HCT116 (cell line): Measurements from ENCODE around the gene ENOX1. TPM values are rescaled to one million over a fixed set of nuclear protein-coding genes. Genes with fewer than 3 reads are reported as not detected.

Experiments used
- ATAC-seq: fragments of 200-7000 bp; cut with Tn5 transposase; 2 replicates; pipeline ENCODE4 v1.9.1; 2020; ENCODE audit warnings: mild to moderate bottlenecking, moderate library complexity
- BruUV-seq: library from RNA; stranded (reverse); fragments of 400-500 nt; replicated peaks from 2 replicates; lab custom pipeline; 2021; lab: Mats Ljungman, UMichigan
- CTCF ChIA-PET: fragments of 300-600 bp; sonication (Branson Sonifier 250); formaldehyde crosslinking; loops from one replicate; lab custom pipeline; 2021; ENCODE audit warnings: antibody characterized with exemption; lab: Charles Lee
- POLR2A ChIA-PET: fragments of 300-600, 350-600 bp; sonication (Branson Sonifier 250); formaldehyde crosslinking; loops from one replicate; lab custom pipeline; 2021; ENCODE audit warnings: antibody characterized with exemption; lab: Charles Lee
- RAD21 ChIA-PET, 2 experiments: fragments of 300-600 bp; sonication (Branson Sonifier 250); formaldehyde crosslinking; loops; one replicate each; lab custom pipeline; 2023; ENCODE audit warnings: low total read pairs in 2 of 2; ENCODE audit not compliant: uncharacterized antibody in 2 of 2, unreplicated experiment in 2 of 2, low non-redundant PET in 1 of 2; lab: Charles Lee
- DNase-seq: peaks from one replicate; pipeline ENCODE4 v3.0.0-alpha.2; 2010; ENCODE audit warnings: low read depth, low spot score
- H2AFZ ChIP-seq: fragments of 200-600 bp; shearing (Covaris generic), sonication (generic); 2 replicates; pipeline ENCODE4 v1.6.1; 2017; ENCODE audit warnings: low read depth, mixed run types, mixed read lengths, antibody characterized with exemption, low read length; ENCODE audit not compliant: poor library complexity, severe bottlenecking
- H3K27ac ChIP-seq: 2 replicates; pipeline ENCODE4 v1.5.1; 2012; ENCODE audit warnings: low read depth, low read length
- H3K27me3 ChIP-seq: fragments of 200-600 bp; sonication (generic); 2 replicates; pipeline ENCODE4 v1.6.1; 2016; ENCODE audit warnings: mixed run types, low read length, mixed read lengths; ENCODE audit not compliant: insufficient read depth
- H3K36me3 ChIP-seq, 2 experiments: fragments of 200-500 bp in 1 of 2; fragments of 200-600 bp in 1 of 2; sonication (Bioruptor generic) in 1 of 2; sonication (generic) in 1 of 2; 2 replicates each; pipeline versions ENCODE4 v1.5.1 to v1.6.1; 2014 to 2016; ENCODE audit warnings: low read length in 2 of 2, inconsistent platforms in 1 of 2, mixed read lengths in 1 of 2, mixed run types in 1 of 2; ENCODE audit not compliant: insufficient read depth in 2 of 2, control insufficient read depth in 1 of 2
- H3K4me1 ChIP-seq, 2 experiments: fragments of 200-600 bp in 1 of 2; sonication (generic) in 1 of 2; 2 replicates each; pipeline versions ENCODE4 v1.5.1 to v1.6.1; 2012 to 2017; ENCODE audit warnings: low read length in 2 of 2, inconsistent platforms in 1 of 2, mild to moderate bottlenecking in 1 of 2, mixed read lengths in 1 of 2, mixed run types in 1 of 2, moderate library complexity in 1 of 2; ENCODE audit not compliant: insufficient read depth in 2 of 2, control insufficient read depth in 1 of 2
- H3K4me2 ChIP-seq: fragments of 200-600 bp; sonication (generic); 2 replicates; pipeline ENCODE4 v1.6.1; 2017; ENCODE audit warnings: mixed run types, low read length, mixed read lengths
- H3K4me3 ChIP-seq, 2 experiments: fragments of 200-600 bp in 1 of 2; sonication (generic) in 1 of 2; replicated peaks in 1 of 2; 2 replicates each; pipeline ENCODE4 v1.5.1; 2011 to 2016; ENCODE audit warnings: low read length in 2 of 2, control low read depth in 1 of 2, low read depth in 1 of 2, mild to moderate bottlenecking in 1 of 2, mixed read lengths in 1 of 2, mixed run types in 1 of 2
- H3K79me2 ChIP-seq: fragments of 200-600 bp; sonication (generic); 2 replicates; pipeline ENCODE4 v1.6.1; 2017; ENCODE audit warnings: mild to moderate bottlenecking, mixed run types, low read length, moderate library complexity, mixed read lengths; ENCODE audit not compliant: insufficient read depth
- H3K9ac ChIP-seq: fragments of 200-600 bp; sonication (generic); 2 replicates; pipeline ENCODE4 v1.6.1; 2016; ENCODE audit warnings: low read length, mixed read lengths
- H3K9me2 ChIP-seq: fragments of 200-600 bp; sonication (generic), shearing (Covaris generic); 2 replicates; pipeline ENCODE4 v1.6.1; 2017; ENCODE audit warnings: mixed run types, mild to moderate bottlenecking, moderate library complexity; ENCODE audit not compliant: insufficient read depth
- H3K9me3 ChIP-seq, 2 experiments: fragments of 200-500 bp in 1 of 2; fragments of 200-600 bp in 1 of 2; sonication (Bioruptor generic) in 1 of 2; sonication (generic) in 1 of 2; 2 replicates each; pipeline ENCODE4 v1.6.1; 2014 to 2017; ENCODE audit warnings: low read length in 2 of 2, mixed read lengths in 2 of 2, inconsistent platforms in 1 of 2, low read depth in 1 of 2, mild to moderate bottlenecking in 1 of 2, mixed run types in 1 of 2, moderate library complexity in 1 of 2; ENCODE audit not compliant: control insufficient read depth in 1 of 2, insufficient read depth in 1 of 2
- H4K20me1 ChIP-seq: fragments of 200-600 bp; sonication (generic), shearing (Covaris generic); 2 replicates; pipeline ENCODE4 v1.6.1; 2017; ENCODE audit warnings: mixed run types, mild to moderate bottlenecking, moderate library complexity; ENCODE audit not compliant: insufficient read depth
- EGR1 ChIP-seq: IDR thresholded peaks from 2 replicates; pipeline ENCODE4 v1.6.1; 2012; ENCODE audit warnings: low read depth
- EZH2 ChIP-seq: fragments of 200-600 bp; sonication (generic); IDR thresholded peaks from 2 replicates; pipeline ENCODE4 v1.6.1; 2017; ENCODE audit warnings: antibody characterized with exemption, mixed run types
- EZH2phosphoT487 ChIP-seq: fragments of 200-600 bp; IDR thresholded peaks from 2 replicates; pipeline ENCODE4 v1.6.1; 2018; ENCODE audit warnings: antibody characterized with exemption, borderline replicate concordance
- JUND ChIP-seq: IDR thresholded peaks from 2 replicates; pipeline ENCODE4 v1.6.1; 2012
- POLR2AphosphoS5 ChIP-seq: IDR thresholded peaks from 2 replicates; pipeline ENCODE4 v1.6.1; 2011; ENCODE audit warnings: mild to moderate bottlenecking, low read depth, low read length, moderate library complexity
- RAD21 ChIP-seq: IDR thresholded peaks from 2 replicates; pipeline ENCODE4 v1.6.1; 2012; ENCODE audit warnings: low read depth, mild to moderate bottlenecking
- SIN3A ChIP-seq: IDR thresholded peaks from 2 replicates; pipeline ENCODE4 v1.6.1; 2012; ENCODE audit warnings: low read depth
- SP1 ChIP-seq: IDR thresholded peaks from 2 replicates; pipeline ENCODE4 v1.6.1; 2012; ENCODE audit warnings: low read depth
- ZFX ChIP-seq: fragments of 450-650 bp; IDR thresholded peaks from 2 replicates; pipeline ENCODE4 v1.6.1; 2017
- ZNF274 ChIP-seq: fragments of 200-500 bp; sonication (Bioruptor generic); IDR thresholded peaks from 2 replicates; pipeline ENCODE4 v1.6.1; 2014; ENCODE audit warnings: mild to moderate bottlenecking, low read depth, low read length, inconsistent platforms
- intact Hi-C: fragments of 100-400 bp; cut with micrococcal nuclease; formaldehyde crosslinking; loops from 2 replicates; pipeline ENCODE4 v1.10.0; 2022
- total RNA-seq: library from RNA; stranded (reverse); gene quantifications from one replicate; pipeline ENCODE4 v1.2.1, GENCODE V29; 2021; ENCODE audit not compliant: unreplicated experiment
- TF ChIP-seq, protein P1 (sequence below), 3 experiments: fragments of 200-600 bp in 1 of 3; sonication (generic) in 1 of 3; IDR thresholded peaks in 2 of 3; conservative IDR thresholded peaks in 1 of 3; 2 replicates each; pipeline ENCODE4 v1.5.1; 2012 to 2017; ENCODE audit warnings: low read depth in 2 of 3, low read length in 2 of 3, antibody characterized with exemption in 1 of 3, borderline replicate concordance in 1 of 3, control low read depth in 1 of 3, mild to moderate bottlenecking in 1 of 3, mixed read lengths in 1 of 3, mixed run types in 1 of 3, moderate library complexity in 1 of 3; ENCODE audit not compliant: insufficient read depth in 1 of 3
- TF ChIP-seq, protein P2 (sequence below): IDR thresholded peaks from 2 replicates; pipeline ENCODE4 v1.6.1; 2012; ENCODE audit warnings: low read depth

The ENOX1 gene
- total RNA-seq, 1 experiment from 2014 or later = 4.5 TPM

DNA sequence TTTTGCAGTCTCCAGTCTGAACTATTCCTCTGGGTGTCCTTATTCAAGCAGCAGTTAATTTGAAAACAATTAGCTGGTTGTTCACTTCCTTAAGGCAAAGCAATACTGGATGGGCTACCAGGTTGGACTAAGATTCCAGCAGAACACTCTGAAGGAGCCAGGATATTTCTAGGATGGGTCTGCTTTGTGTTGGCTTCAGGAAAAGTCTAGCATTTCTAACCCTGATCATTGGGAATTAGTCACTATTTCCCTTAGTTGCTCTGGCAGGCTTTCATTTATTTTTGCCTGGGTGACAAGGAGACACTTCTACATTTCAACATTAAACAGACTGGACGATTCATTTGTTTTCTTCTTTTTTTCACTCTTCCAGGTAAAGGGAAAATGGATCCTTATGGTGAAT lies 228.4 kb downstream of the ENOX1 start:
- no peak overlapping the region for H3K9ac ChIP-seq
- RAD21 ChIA-PET = no interaction called here
- H3K9me2 ChIP-seq = no peaks in the 10 kb centered on the region
- H3K27me3 ChIP-seq = no peaks in the 10 kb centered on the region; the same call in 1 of the 2 replicates
- H3K4me3 ChIP-seq = no peak overlapping the region
- no peak overlapping the region for H2AFZ ChIP-seq
- TF ChIP-seq EGR1 (no peak), EZH2 (no peak), ZFX (no peak), SIN3A (no peak), ZNF274 (no peak), EZH2phosphoT487 (no peak), RAD21 (no peak), JUND (no peak), SP1 (no peak), POLR2AphosphoS5 (no peak)
- BruUV-seq = no TSS peak
- H4K20me1 ChIP-seq = no peaks in the 10 kb centered on the region
- no peaks in the 10 kb centered on the region for H3K79me2 ChIP-seq
- no peaks in the 10 kb centered on the region for H3K36me3 ChIP-seq
- POLR2A ChIA-PET = no interaction called here
- CTCF ChIA-PET = no interaction called here
- no peaks in the 10 kb centered on the region for H3K4me1 ChIP-seq
- H3K4me2 ChIP-seq = no peak overlapping the region
- no peak for ATAC-seq
- intact Hi-C loops = no loop called here
- H3K9me3 ChIP-seq = no peaks in the 10 kb centered on the region
- no peak for DNase-seq
- H3K27ac ChIP-seq = no peak overlapping the region

DNA sequence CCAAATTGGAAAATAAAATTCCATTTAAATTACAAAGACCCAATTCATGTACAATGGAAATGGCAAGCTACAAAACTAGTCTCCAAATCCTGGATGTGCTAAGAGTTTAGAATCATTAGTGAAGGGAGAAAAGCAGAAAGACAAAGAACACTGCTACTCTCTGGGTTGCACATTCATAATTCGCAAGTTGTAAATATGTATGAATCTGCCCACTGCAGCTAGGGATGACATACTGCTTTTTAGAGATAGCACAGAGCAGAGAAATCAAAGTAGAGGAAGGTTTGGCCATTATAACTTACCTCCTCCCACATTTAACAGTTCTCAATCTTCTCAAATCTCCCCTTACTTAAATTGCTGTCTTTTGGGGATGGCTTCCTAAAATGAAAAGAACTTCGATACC lies 231.1 kb downstream of the ENOX1 start:
- no peak overlapping the region for H3K9ac ChIP-seq
- H3K36me3 ChIP-seq = no peaks in the 10 kb centered on the region
- no peak for ATAC-seq
- no peak overlapping the region for H3K27ac ChIP-seq
- RAD21 ChIA-PET = no interaction called here
- H3K4me1 ChIP-seq = peaks cover 0 to 10% of the 10 kb centered on the region in 2 experiments; a peak in 1 of 4 replicates
- no TSS peak for BruUV-seq
- POLR2A ChIA-PET = no interaction called here
- TF ChIP-seq, protein P1, sequence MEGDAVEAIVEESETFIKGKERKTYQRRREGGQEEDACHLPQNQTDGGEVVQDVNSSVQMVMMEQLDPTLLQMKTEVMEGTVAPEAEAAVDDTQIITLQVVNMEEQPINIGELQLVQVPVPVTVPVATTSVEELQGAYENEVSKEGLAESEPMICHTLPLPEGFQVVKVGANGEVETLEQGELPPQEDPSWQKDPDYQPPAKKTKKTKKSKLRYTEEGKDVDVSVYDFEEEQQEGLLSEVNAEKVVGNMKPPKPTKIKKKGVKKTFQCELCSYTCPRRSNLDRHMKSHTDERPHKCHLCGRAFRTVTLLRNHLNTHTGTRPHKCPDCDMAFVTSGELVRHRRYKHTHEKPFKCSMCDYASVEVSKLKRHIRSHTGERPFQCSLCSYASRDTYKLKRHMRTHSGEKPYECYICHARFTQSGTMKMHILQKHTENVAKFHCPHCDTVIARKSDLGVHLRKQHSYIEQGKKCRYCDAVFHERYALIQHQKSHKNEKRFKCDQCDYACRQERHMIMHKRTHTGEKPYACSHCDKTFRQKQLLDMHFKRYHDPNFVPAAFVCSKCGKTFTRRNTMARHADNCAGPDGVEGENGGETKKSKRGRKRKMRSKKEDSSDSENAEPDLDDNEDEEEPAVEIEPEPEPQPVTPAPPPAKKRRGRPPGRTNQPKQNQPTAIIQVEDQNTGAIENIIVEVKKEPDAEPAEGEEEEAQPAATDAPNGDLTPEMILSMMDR (IDR thresholded peaks at IDR 0.05 in 2 of 3, conservative IDR thresholded peaks at IDR 0.05 in 1 of 3; ENCODE audit: borderline replicate concordance in 1 of 3, insufficient read depth in 1 of 3, low read depth in 2 of 3, low read length in 2 of 3) = no peak
- no peak for TF ChIP-seq SIN3A
- TF ChIP-seq, protein P2, sequence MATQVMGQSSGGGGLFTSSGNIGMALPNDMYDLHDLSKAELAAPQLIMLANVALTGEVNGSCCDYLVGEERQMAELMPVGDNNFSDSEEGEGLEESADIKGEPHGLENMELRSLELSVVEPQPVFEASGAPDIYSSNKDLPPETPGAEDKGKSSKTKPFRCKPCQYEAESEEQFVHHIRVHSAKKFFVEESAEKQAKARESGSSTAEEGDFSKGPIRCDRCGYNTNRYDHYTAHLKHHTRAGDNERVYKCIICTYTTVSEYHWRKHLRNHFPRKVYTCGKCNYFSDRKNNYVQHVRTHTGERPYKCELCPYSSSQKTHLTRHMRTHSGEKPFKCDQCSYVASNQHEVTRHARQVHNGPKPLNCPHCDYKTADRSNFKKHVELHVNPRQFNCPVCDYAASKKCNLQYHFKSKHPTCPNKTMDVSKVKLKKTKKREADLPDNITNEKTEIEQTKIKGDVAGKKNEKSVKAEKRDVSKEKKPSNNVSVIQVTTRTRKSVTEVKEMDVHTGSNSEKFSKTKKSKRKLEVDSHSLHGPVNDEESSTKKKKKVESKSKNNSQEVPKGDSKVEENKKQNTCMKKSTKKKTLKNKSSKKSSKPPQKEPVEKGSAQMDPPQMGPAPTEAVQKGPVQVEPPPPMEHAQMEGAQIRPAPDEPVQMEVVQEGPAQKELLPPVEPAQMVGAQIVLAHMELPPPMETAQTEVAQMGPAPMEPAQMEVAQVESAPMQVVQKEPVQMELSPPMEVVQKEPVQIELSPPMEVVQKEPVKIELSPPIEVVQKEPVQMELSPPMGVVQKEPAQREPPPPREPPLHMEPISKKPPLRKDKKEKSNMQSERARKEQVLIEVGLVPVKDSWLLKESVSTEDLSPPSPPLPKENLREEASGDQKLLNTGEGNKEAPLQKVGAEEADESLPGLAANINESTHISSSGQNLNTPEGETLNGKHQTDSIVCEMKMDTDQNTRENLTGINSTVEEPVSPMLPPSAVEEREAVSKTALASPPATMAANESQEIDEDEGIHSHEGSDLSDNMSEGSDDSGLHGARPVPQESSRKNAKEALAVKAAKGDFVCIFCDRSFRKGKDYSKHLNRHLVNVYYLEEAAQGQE = no peak
- H3K9me3 ChIP-seq = no peaks in the 10 kb centered on the region
- H4K20me1 ChIP-seq = no peaks in the 10 kb centered on the region
- H3K9me2 ChIP-seq = no peaks in the 10 kb centered on the region
- intact Hi-C loops = no loop called here
- DNase-seq = no peak
- H3K79me2 ChIP-seq = no peaks in the 10 kb centered on the region
- CTCF ChIA-PET = no interaction called here
- no peaks in the 10 kb centered on the region; the same call in 1 of the 2 replicates for H3K27me3 ChIP-seq
- no peak overlapping the region for H3K4me2 ChIP-seq
- no peak overlapping the region for H3K4me3 ChIP-seq
- H2AFZ ChIP-seq = no peak overlapping the region
